ENCODE data around the gene FBXO4.
"Not testable (repeated sequence)": the region's sequence is repeated elsewhere in the genome, so short reads cannot be mapped to it uniquely, and the experiment has no call there.

FBXO4 gene

GRCh38 chr5:41924526-41924871, 582 bp upstream of the FBXO4 start:
- DNase-seq (ENCODE audit: low read depth, low spot score) = no peak

- DNase-seq (ENCODE audit: low read depth, low spot score) = no peak
Observed at GRCh38 chr5:41925555-41925951, 472 bp downstream of the FBXO4 start.

GRCh38 chr5:41927604-41928003, 2.5 kb downstream of the FBXO4 start:
- DNase-seq (ENCODE audit: low read depth, low spot score) = no peak

GRCh38 chr5:41929035-41929434, 4.0 kb downstream of the FBXO4 start:
- DNase-seq (ENCODE audit: low read depth, low spot score) = no peak

GRCh38 chr5:41932770-41933169, 7.7 kb downstream of the FBXO4 start:
- no peak for DNase-seq (ENCODE audit: low read depth, low spot score)

GRCh38 chr5:41935544-41935943, 10.5 kb downstream of the FBXO4 start:
- no peak for DNase-seq (ENCODE audit: low read depth, low spot score)

GRCh38 chr5:41940641-41941040, 15.6 kb downstream of the FBXO4 start:
- DNase-seq (ENCODE audit: low read depth, low spot score) = no peak

- DNase-seq (ENCODE audit: low read depth, low spot score) = not testable (repeated sequence)
Observed at GRCh38 chr5:41945332-41945955, 20.4 kb downstream of the FBXO4 start.

- DNase-seq (ENCODE audit: low read depth, low spot score) = no peak
Observed at GRCh38 chr5:41951224-41951623, 26.1 kb downstream of the FBXO4 start.

- no peak for DNase-seq (ENCODE audit: low read depth, low spot score)
Observed at GRCh38 chr5:41954286-41954685, 29.2 kb downstream of the FBXO4 start.

GRCh38 chr5:41955432-41956024, 30.4 kb downstream of the FBXO4 start:
- no peak for DNase-seq (ENCODE audit: low read depth, low spot score)

GRCh38 chr5:41956943-41957342, 31.9 kb downstream of the FBXO4 start:
- no peak for DNase-seq (ENCODE audit: low read depth, low spot score)

- no peak for DNase-seq (ENCODE audit: low read depth, low spot score)
Observed at GRCh38 chr5:41960481-41960880, 35.4 kb downstream of the FBXO4 start.

- DNase-seq (ENCODE audit: low read depth, low spot score) = no peak
Observed at GRCh38 chr5:41961736-41962135, 36.7 kb downstream of the FBXO4 start.

GRCh38 chr5:41962491-41962890, 37.4 kb downstream of the FBXO4 start:
- DNase-seq (ENCODE audit: low read depth, low spot score) = no peak

GRCh38 chr5:41966401-41967105, 41.5 kb downstream of the FBXO4 start:
- DNase-seq (ENCODE audit: low read depth, low spot score) = no peak

- no peak for DNase-seq (ENCODE audit: low read depth, low spot score)
Observed at GRCh38 chr5:41967401-41967800, 42.3 kb downstream of the FBXO4 start.

GRCh38 chr5:41968153-41968723, 43.2 kb downstream of the FBXO4 start:
- no peak for DNase-seq (ENCODE audit: low read depth, low spot score)

- no peak for DNase-seq (ENCODE audit: low read depth, low spot score)
Observed at GRCh38 chr5:41973087-41973486, 48.0 kb downstream of the FBXO4 start.

GRCh38 chr5:41973887-41974286, 48.8 kb downstream of the FBXO4 start:
- DNase-seq (ENCODE audit: low read depth, low spot score) = no peak

GRCh38 chr5:41978676-41979075, 53.6 kb downstream of the FBXO4 start:
- DNase-seq (ENCODE audit: low read depth, low spot score) = no peak

GRCh38 chr5:41980396-41980795, 55.3 kb downstream of the FBXO4 start:
- DNase-seq (ENCODE audit: low read depth, low spot score) = no peak

- DNase-seq (ENCODE audit: low read depth, low spot score) = no peak
Observed at GRCh38 chr5:41980870-41981269, 55.8 kb downstream of the FBXO4 start.

All from iPS DF 19.7 (cell line).